Measurements from ENCODE around the gene EMILIN2. TPM values are rescaled to one million over a fixed set of nuclear protein-coding genes. Genes with fewer than 3 reads are reported as not detected.

Gene EMILIN2
- total RNA-seq, 1 experiment from 2014 or later: 20.0 TPM

DNA sequence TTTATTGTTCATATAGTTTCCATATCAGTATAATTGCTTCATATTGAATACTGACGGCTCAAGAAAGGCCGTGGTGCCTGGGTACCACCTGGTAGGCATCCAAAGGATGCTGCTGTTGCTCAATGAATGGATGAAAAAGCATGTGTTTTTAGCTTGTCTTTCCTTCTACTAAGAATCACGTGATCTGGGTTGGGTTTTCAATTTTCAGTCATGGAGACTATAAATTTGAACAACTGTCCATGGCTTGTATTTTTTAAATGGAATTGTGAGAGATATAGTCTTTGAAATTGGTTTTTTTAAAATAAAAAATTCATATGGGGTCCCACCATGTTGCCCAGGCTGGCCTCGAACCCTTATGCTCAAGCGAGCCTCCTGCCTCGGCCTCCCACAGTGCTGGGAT lies 25.3 kb downstream of the EMILIN2 start:
- Histone ChIP-seq H2BK12ac (ENCODE audit: insufficient read length, low read depth, low read length) (no peak overlapping the region), H3K23me2 (ENCODE audit: insufficient read length, low read depth, low read length, poor library complexity, severe bottlenecking) (no peaks in the 10 kb centered on the region), H2BK15ac (ENCODE audit: low read depth, low read length) (no peak overlapping the region), H2BK120ac (ENCODE audit: low read depth, low read length, poor library complexity, severe bottlenecking) (no peak overlapping the region), H3K14ac (ENCODE audit: insufficient read depth, low read length) (no peak overlapping the region), H3K23ac (ENCODE audit: insufficient read length, low read depth, low read length) (no peak overlapping the region), H3K4ac (ENCODE audit: low read depth, low read length) (no peak overlapping the region), H4K91ac (ENCODE audit: insufficient read length, low read depth, low read length) (no peak overlapping the region), H3K79me1 (ENCODE audit: insufficient read depth, low read depth, low read length, poor library complexity, severe bottlenecking) (no peaks in the 10 kb centered on the region), H4K8ac (replicated peaks; ENCODE audit: insufficient read length, low read depth, low read length) (no peak overlapping the region), H3K4me2 (ENCODE audit: insufficient read depth, insufficient read length, low read length) (no peak overlapping the region), H3K18ac (ENCODE audit: insufficient read length, low read depth, low read length) (no peak overlapping the region), H2AFZ (ENCODE audit: low read length) (no peak overlapping the region), H2AK5ac (ENCODE audit: insufficient read length, low read length) (no peak overlapping the region), H3K27me3 (ENCODE audit: insufficient read depth, low read length) (no peaks in the 10 kb centered on the region), H4K20me1 (ENCODE audit: control insufficient read depth, insufficient read depth, insufficient read length) (no peaks in the 10 kb centered on the region), H3K4me1 (ENCODE audit: insufficient read depth, low read length) (no peaks in the 10 kb centered on the region), H4K5ac (ENCODE audit: insufficient read length, low read depth, low read length) (no peak overlapping the region), H3K9ac (ENCODE audit: extremely low read depth, insufficient read length, low read length) (no peak overlapping the region), H2BK5ac (ENCODE audit: insufficient read length, low read length) (no peak overlapping the region), H3K27ac (ENCODE audit: insufficient read length, low read depth, low read length) (no peak overlapping the region), H2BK20ac (ENCODE audit: low read depth, low read length, poor library complexity, severe bottlenecking) (no peak overlapping the region), H3K79me2 (ENCODE audit: insufficient read depth, low read length) (no peaks in the 10 kb centered on the region), H3K56ac (ENCODE audit: insufficient read length, low read depth, low read length) (no peak overlapping the region), H3T11ph (ENCODE audit: low read length) (no peak overlapping the region), H3K9me3 (ENCODE audit: control insufficient read depth, low read depth, low read length) (no peaks in the 10 kb centered on the region)
- DNase-seq: no peak
- no peaks in the 10 kb centered on the region; the same call in 1 of the 2 replicates for H3K27me3 Mint-ChIP-seq (ENCODE audit: low read depth)
- peaks cover 4 to 12% of the 10 kb centered on the region in 2 experiments; a peak in 3 of 5 replicates for H3K9me3 Mint-ChIP-seq
- H3K27ac Mint-ChIP-seq: no peak overlapping the region
- WGBS (ENCODE audit: extremely low coverage, insufficient read length, low lambda C conversion rate): no CpG with 5 or more reads among the region's 6 CpGs
- H3K4me3 Mint-ChIP-seq: no peak overlapping the region
- TF ChIP-seq, protein P1, sequence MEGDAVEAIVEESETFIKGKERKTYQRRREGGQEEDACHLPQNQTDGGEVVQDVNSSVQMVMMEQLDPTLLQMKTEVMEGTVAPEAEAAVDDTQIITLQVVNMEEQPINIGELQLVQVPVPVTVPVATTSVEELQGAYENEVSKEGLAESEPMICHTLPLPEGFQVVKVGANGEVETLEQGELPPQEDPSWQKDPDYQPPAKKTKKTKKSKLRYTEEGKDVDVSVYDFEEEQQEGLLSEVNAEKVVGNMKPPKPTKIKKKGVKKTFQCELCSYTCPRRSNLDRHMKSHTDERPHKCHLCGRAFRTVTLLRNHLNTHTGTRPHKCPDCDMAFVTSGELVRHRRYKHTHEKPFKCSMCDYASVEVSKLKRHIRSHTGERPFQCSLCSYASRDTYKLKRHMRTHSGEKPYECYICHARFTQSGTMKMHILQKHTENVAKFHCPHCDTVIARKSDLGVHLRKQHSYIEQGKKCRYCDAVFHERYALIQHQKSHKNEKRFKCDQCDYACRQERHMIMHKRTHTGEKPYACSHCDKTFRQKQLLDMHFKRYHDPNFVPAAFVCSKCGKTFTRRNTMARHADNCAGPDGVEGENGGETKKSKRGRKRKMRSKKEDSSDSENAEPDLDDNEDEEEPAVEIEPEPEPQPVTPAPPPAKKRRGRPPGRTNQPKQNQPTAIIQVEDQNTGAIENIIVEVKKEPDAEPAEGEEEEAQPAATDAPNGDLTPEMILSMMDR (conservative IDR thresholded peaks at IDR 0.05): no peak
- H3K4me1 Mint-ChIP-seq: 0 out of 4 replicates have a peak, but pooled peaks cover 0 to 3% of the 10 kb centered on the region in 2 experiments
- H3K36me3 Mint-ChIP-seq (ENCODE audit: insufficient read depth in 1 of 3, low read depth in 3 of 3): no peaks in the 10 kb centered on the region; a peak in 2 of 7 replicates
